ENCODE data around the gene RYR2.
"Not testable (repeated sequence)": the region's sequence is repeated elsewhere in the genome, so short reads cannot be mapped to it uniquely, and the experiment has no call there.

The RYR2 gene

GRCh38 chr1:237355022-237355421 lies 313.0 kb downstream of the RYR2 start:
- DNase-seq (ENCODE audit: low spot score): no peak

- no peak for DNase-seq (ENCODE audit: low spot score)
Measured at GRCh38 chr1:237358555-237358954, 316.6 kb downstream of the RYR2 start.

GRCh38 chr1:237367758-237368157 lies 325.8 kb downstream of the RYR2 start:
- DNase-seq (ENCODE audit: low spot score): no peak

- not testable (repeated sequence) for DNase-seq (ENCODE audit: low spot score)
Measured at GRCh38 chr1:237371477-237371876, 329.5 kb downstream of the RYR2 start.

- DNase-seq (ENCODE audit: low spot score): no peak
Measured at GRCh38 chr1:237383791-237384190, 341.8 kb downstream of the RYR2 start.

- no peak for DNase-seq (ENCODE audit: low spot score)
Measured at GRCh38 chr1:237384213-237384612, 342.2 kb downstream of the RYR2 start.

GRCh38 chr1:237386362-237387143 lies 344.6 kb downstream of the RYR2 start:
- DNase-seq (ENCODE audit: low spot score): no peak

GRCh38 chr1:237387144-237387505 lies 345.1 kb downstream of the RYR2 start:
- DNase-seq (ENCODE audit: low spot score): no peak

GRCh38 chr1:237390823-237391222 lies 348.8 kb downstream of the RYR2 start:
- DNase-seq (ENCODE audit: low spot score): no peak

- DNase-seq (ENCODE audit: low spot score): no peak
Measured at GRCh38 chr1:237393632-237394031, 351.6 kb downstream of the RYR2 start.

GRCh38 chr1:237394281-237394680 lies 352.3 kb downstream of the RYR2 start:
- DNase-seq (ENCODE audit: low spot score): no peak

GRCh38 chr1:237396426-237396825 lies 354.4 kb downstream of the RYR2 start:
- no peak for DNase-seq (ENCODE audit: low spot score)

GRCh38 chr1:237398751-237399150 lies 356.8 kb downstream of the RYR2 start:
- DNase-seq (ENCODE audit: low spot score): no peak

- DNase-seq (ENCODE audit: low spot score): no peak
Measured at GRCh38 chr1:237405912-237406311, 363.9 kb downstream of the RYR2 start.

- DNase-seq (ENCODE audit: low spot score): no peak
Measured at GRCh38 chr1:237411621-237412020, 369.6 kb downstream of the RYR2 start.

GRCh38 chr1:237416924-237417655 lies 375.1 kb downstream of the RYR2 start:
- DNase-seq (ENCODE audit: low spot score): no peak

GRCh38 chr1:237428809-237429208 lies 386.8 kb downstream of the RYR2 start:
- DNase-seq (ENCODE audit: low spot score): no peak

GRCh38 chr1:237429252-237429651 lies 387.3 kb downstream of the RYR2 start:
- DNase-seq (ENCODE audit: low spot score): no peak

- no peak for DNase-seq (ENCODE audit: low spot score)
Measured at GRCh38 chr1:237431448-237431847, 389.5 kb downstream of the RYR2 start.

GRCh38 chr1:237440346-237440745 lies 398.4 kb downstream of the RYR2 start:
- DNase-seq (ENCODE audit: low spot score): no peak

- no peak for DNase-seq (ENCODE audit: low spot score)
Measured at GRCh38 chr1:237444120-237444790, 402.3 kb downstream of the RYR2 start.

GRCh38 chr1:237448042-237448441 lies 406.1 kb downstream of the RYR2 start:
- DNase-seq (ENCODE audit: low spot score): no peak

- no peak for DNase-seq (ENCODE audit: low spot score)
Measured at GRCh38 chr1:237457573-237457972, 415.6 kb downstream of the RYR2 start.
